Upper lobe of left lung (tissue), 6 donors: ENCODE data around the gene DLX4. TPM values are rescaled to one million over a fixed set of nuclear protein-coding genes. Genes with fewer than 3 reads are reported as not detected.
A peak's percentile ranks its signal among the peaks of the same experiment; 100 is the strongest.

Experiments used
- ATAC-seq, 2 donors: fragments of 200-7000 bp; cut with Tn5 transposase; one replicate each; pipeline ENCODE4 v1.9.1; 2022; ENCODE audit warnings: mild to moderate bottlenecking in 2 of 2, moderate library complexity in 2 of 2; ENCODE audit not compliant: low FRiP score in 2 of 2
- DNase-seq, 2 donors: peaks; one replicate each; pipeline ENCODE4 v3.0.0-alpha.2; 2019 to 2020
- H3K27ac ChIP-seq, 4 donors: fragments of 200-600 bp; sonication (generic); one replicate each; pipeline ENCODE4 v1.5.1; 2016 to 2019
- H3K27me3 ChIP-seq, 4 donors: fragments of 200-600 bp; sonication (generic); one replicate each; pipeline ENCODE4 v1.5.1; 2017 to 2019
- H3K36me3 ChIP-seq, 4 donors: fragments of 200-600 bp; sonication (generic); one replicate each; pipeline ENCODE4 v1.5.1; 2016 to 2019
- H3K4me1 ChIP-seq, 4 donors: fragments of 200-600 bp; sonication (generic); one replicate each; pipeline ENCODE4 v1.5.1; 2018 to 2019
- H3K4me3 ChIP-seq, 4 donors: fragments of 200-600 bp; sonication (generic); one replicate each; pipeline ENCODE4 v1.5.1; 2017 to 2019; ENCODE audit warnings: mild to moderate bottlenecking in 2 of 4, moderate library complexity in 1 of 4
- H3K9me3 ChIP-seq, 4 donors: fragments of 200-600 bp; sonication (generic); one replicate each; pipeline ENCODE4 v1.5.1; 2018 to 2019
- EP300 ChIP-seq, 4 donors: sonication (generic); formaldehyde crosslinking; IDR thresholded peaks; one replicate each; pipeline ENCODE4 v1.5.1; 2017; ENCODE audit warnings: antibody characterized with exemption in 4 of 4, control low read depth in 2 of 4
- POLR2A ChIP-seq, 4 donors: fragments of 450-650 bp; IDR thresholded peaks; one replicate each; pipeline ENCODE4 v1.5.1; 2016 to 2017; ENCODE audit warnings: antibody characterized with exemption in 4 of 4, mild to moderate bottlenecking in 2 of 4
- POLR2AphosphoS5 ChIP-seq, 2 donors: sonication (generic); formaldehyde crosslinking; IDR thresholded peaks; one replicate each; pipeline ENCODE4 v1.5.1; 2017; ENCODE audit warnings: antibody characterized with exemption in 2 of 2
- WGBS, 2 donors: methylation state at CpG; one replicate each; pipeline ENCODE4 v1.1.5; 2017 to 2018; 5-methylcytosine and 5-hydroxymethylcytosine counted together
- total RNA-seq, 6 donors: library from RNA; depleted of rRNA in 4 of 6; stranded (reverse); fragments of >200 nt in 4 of 6; gene quantifications; one replicate each; pipeline versions ENCODE4 v1.1.0 to v1.2.1, GENCODE V29; 2016 to 2021
- TF ChIP-seq, protein P1 (sequence below), 6 experiments: fragments of 450-650 bp in 4 of 6; fragments of 200-600 bp in 2 of 6; sonication (generic) in 2 of 6; IDR thresholded peaks; one replicate each; pipeline ENCODE4 v1.5.1; 2016 to 2019; ENCODE audit warnings: antibody characterized with exemption in 6 of 6
- donor health status: DM: no; HTN: no; CAD: no; lungs with moderate emphysema.
- donor health status: DM: no; HTN: yes; CAD: no; lungs with severe emphysema.

Gene DLX4, protein sequence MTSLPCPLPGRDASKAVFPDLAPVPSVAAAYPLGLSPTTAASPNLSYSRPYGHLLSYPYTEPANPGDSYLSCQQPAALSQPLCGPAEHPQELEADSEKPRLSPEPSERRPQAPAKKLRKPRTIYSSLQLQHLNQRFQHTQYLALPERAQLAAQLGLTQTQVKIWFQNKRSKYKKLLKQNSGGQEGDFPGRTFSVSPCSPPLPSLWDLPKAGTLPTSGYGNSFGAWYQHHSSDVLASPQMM
- total RNA-seq: 10 to 100 TPM in 1 of 6 donors, 1 to 10 TPM in 4, under 1 TPM in 1; 0.61 to 12.7 (median 2.5) TPM

DNA sequence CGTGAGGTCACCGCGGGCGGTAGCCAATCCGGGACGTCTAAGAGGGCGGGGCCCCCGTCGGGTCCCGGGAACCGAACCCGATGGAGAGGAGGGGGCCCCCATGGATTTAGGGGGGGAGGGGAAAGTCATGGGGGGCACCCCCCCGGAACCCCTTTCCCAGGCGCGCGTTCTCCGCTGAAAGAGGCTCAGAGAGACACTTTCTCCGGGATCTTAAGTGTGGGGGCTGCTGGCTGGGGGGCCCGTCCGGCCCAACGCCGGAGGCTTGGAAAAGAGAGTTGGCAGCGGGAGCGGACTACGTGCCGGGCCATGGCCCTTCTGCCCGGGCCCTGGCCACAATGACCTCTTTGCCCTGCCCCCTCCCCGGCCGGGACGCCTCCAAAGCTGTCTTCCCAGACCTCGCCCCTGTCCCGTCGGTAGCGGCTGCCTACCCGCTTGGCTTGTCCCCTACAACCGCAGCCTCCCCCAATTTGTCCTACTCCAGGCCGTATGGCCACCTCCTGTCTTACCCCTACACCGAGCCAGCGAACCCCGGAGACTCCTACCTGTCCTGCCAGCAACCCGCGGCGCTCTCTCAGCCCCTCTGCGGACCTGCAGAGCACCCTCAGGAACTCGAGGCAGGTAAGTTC is at the start of gene DLX4:
Gene DLX4, plus strand, starts transcription at position 57 of the 626 bp plus-strand sequence. Its CDS starts 279 bp downstream, at position 336.
- DNase-seq: peak in 1 of 2 donors; percentile 92
- H3K27me3 ChIP-seq: peaks cover 0 to 88% (median 54%) of the 10 kb centered on the region in 4 donors
- peak within 1 kb of the TSS; percentile 1 to 63 (median 58) for H3K4me3 ChIP-seq
- H3K4me1 ChIP-seq: peaks cover 30 to 59% (median 42%) of the 10 kb centered on the region in 4 donors
- peak within 1 kb of the TSS in 2 of 4 donors; percentile 56 for H3K27ac ChIP-seq
- ATAC-seq: peak in 1 of 2 donors; percentile 3
- WGBS, 2 donors: 2 to 10% methylated on average over 14 to 39 of the region's 45 CpGs
- H3K9me3 ChIP-seq: no peaks in the 10 kb centered on the region
- H3K36me3 ChIP-seq: no peaks in the 10 kb centered on the region
- TF ChIP-seq POLR2AphosphoS5 (IDR thresholded peaks at IDR 0.05) (no peak), EP300 (IDR thresholded peaks at IDR 0.05) (no peak), POLR2A (IDR thresholded peaks at IDR 0.05) (no peak)
- TF ChIP-seq, protein P1, sequence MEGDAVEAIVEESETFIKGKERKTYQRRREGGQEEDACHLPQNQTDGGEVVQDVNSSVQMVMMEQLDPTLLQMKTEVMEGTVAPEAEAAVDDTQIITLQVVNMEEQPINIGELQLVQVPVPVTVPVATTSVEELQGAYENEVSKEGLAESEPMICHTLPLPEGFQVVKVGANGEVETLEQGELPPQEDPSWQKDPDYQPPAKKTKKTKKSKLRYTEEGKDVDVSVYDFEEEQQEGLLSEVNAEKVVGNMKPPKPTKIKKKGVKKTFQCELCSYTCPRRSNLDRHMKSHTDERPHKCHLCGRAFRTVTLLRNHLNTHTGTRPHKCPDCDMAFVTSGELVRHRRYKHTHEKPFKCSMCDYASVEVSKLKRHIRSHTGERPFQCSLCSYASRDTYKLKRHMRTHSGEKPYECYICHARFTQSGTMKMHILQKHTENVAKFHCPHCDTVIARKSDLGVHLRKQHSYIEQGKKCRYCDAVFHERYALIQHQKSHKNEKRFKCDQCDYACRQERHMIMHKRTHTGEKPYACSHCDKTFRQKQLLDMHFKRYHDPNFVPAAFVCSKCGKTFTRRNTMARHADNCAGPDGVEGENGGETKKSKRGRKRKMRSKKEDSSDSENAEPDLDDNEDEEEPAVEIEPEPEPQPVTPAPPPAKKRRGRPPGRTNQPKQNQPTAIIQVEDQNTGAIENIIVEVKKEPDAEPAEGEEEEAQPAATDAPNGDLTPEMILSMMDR (IDR thresholded peaks at IDR 0.05): no peak

DNA sequence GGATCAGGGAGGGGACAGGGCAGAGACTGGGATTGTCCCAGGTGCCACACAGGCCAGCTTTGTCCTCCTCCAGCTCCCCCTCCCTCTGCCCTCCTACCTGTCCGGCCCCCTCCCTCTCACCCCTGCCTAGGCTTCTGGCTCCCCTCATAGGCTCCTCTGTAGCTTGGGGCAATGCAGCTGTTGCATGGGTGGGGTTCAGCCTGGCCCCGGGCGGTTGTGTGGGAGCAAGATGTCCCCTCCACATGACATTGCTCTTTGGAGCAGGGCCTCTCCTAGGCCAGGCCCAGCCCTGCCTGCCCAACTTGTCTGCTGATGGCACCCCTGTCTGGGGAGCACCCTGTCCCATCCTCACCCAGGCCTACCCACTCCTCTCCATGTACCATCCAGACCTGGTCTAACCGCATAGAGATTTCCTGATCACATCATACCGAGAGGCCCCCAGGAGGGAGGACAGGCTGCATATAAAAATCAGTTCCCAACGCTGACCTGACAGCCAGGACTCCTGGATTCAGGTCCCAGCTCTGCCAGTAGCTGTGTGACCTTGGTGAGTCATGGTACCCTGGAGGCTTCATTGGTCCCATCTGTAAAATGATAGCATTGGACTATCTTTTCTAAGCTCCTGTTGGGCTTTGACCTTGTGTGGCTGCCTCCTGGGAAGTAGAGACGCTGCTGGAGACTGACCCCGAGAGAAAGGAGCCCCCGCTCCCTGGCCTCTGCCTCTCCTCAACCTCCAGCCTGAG is 48.8 kb upstream of the DLX4 start:
- H3K27me3 ChIP-seq: peaks cover 0 to 1% (median 0%) of the 10 kb centered on the region in 4 donors
- TF ChIP-seq EP300 (IDR thresholded peaks at IDR 0.05) (no peak), POLR2AphosphoS5 (IDR thresholded peaks at IDR 0.05) (no peak), POLR2A (IDR thresholded peaks at IDR 0.05) (no peak)
- TF ChIP-seq, protein P1 (IDR thresholded peaks at IDR 0.05): no peak
- H3K9me3 ChIP-seq: no peaks in the 10 kb centered on the region
- H3K4me3 ChIP-seq: no peak overlapping the region
- H3K27ac ChIP-seq: no peak overlapping the region
- H3K36me3 ChIP-seq: no peaks in the 10 kb centered on the region
- no peaks in the 10 kb centered on the region for H3K4me1 ChIP-seq
- ATAC-seq (no peak), DNase-seq (no peak)
- WGBS, 2 donors: 83 to 86% methylated on average over 7 to 9 of the region's 9 CpGs

DNA sequence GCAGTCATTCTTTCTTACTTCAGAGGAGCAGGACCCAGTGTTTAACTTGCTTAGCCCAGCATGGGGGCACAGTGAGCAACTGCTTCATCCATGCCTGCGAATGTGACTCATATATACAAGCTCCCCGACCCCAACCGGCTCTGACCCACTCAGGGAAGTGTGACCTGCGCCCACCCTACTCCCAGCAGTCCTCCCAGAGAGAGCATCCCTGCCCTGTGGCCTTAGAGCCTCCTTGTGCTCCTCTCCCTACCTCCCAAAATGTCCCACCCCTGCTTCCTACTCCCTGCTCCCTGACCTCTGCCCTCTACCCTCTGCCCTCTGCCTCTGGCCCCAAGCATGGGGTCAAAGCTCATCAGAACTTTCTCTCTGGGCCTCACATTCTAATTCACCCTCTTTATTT is 46.9 kb upstream of the DLX4 start:
- WGBS, 2 donors: 65% methylated on average over 4 of the region's 4 CpGs
- Histone ChIP-seq H3K27me3 (peaks cover 0 to 1% (median 0%) of the 10 kb centered on the region in 4 donors), H3K9me3 (no peaks in the 10 kb centered on the region), H3K4me3 (no peak overlapping the region), H3K27ac (no peak overlapping the region), H3K36me3 (no peaks in the 10 kb centered on the region), H3K4me1 (no peaks in the 10 kb centered on the region)
- ATAC-seq (no peak), DNase-seq (no peak)
- TF ChIP-seq, protein P1 (IDR thresholded peaks at IDR 0.05): no peak
- no peak for TF ChIP-seq EP300 (IDR thresholded peaks at IDR 0.05)
- TF ChIP-seq POLR2A (IDR thresholded peaks at IDR 0.05): no peak
- no peak for TF ChIP-seq POLR2AphosphoS5 (IDR thresholded peaks at IDR 0.05)

DNA sequence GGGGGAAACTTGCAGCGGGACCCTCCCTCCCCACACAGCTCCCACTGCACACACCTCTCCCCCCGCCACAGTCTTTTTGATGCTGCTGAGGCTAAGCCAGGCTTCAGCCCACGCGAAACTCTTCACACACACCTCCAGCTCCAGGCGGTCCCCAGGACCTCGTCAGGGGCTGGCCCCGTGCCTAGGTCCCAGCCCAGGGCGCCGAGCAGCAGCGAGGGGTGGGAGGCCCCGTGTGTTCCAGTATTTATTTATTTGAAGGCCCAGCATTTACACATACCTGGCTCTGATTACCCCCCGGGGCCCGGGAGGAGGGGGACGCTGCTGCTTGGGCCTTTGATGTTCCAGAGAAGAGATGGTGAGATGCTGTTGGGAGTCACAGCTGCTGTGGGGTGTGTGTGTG is 44.9 kb upstream of the DLX4 start:
- 65 to 73% methylated on average over 14 of the region's 14 CpGs for WGBS, 2 donors
- Histone ChIP-seq H3K9me3 (no peaks in the 10 kb centered on the region), H3K4me1 (no peaks in the 10 kb centered on the region), H3K27me3 (peaks cover 0 to 1% (median 0%) of the 10 kb centered on the region in 4 donors), H3K36me3 (no peaks in the 10 kb centered on the region), H3K4me3 (no peak overlapping the region), H3K27ac (no peak overlapping the region)
- ATAC-seq (no peak), DNase-seq (peak in 1 of 2 donors; percentile 64)
- TF ChIP-seq POLR2A (IDR thresholded peaks at IDR 0.05): no peak
- TF ChIP-seq, protein P1 (IDR thresholded peaks at IDR 0.05): no peak
